SK-N-SH (cell line): ENCODE data around the gene CEP78. TPM values are rescaled to one million over a fixed set of nuclear protein-coding genes. Genes with fewer than 3 reads are reported as not detected.

Source experiments
- CTCF ChIA-PET: fragments of 300-600, 350-600 bp; formaldehyde crosslinking; extraction: SDS; loops from one replicate; lab custom pipeline; 2021; lab: Yijun Ruan, JAX
- POLR2A ChIA-PET: fragments of 350-600 bp; sonication (Branson Sonifier 250); formaldehyde crosslinking; extraction: SDS; loops from one replicate; lab custom pipeline; 2020; ENCODE audit warnings: antibody characterized with exemption, inconsistent platforms; lab: Yijun Ruan, JAX
- DNase-seq: peaks from one replicate; pipeline ENCODE4 v3.0.0; 2012
- H2AFZ ChIP-seq: fragments of 200-600 bp; sonication (generic); 2 replicates; pipeline ENCODE4 v1.8.1; 2016; ENCODE audit warnings: antibody characterized with exemption, mild to moderate bottlenecking, low read depth
- H3F3A ChIP-seq: fragments of 200-600 bp; sonication (generic); replicated peaks from 2 replicates; pipeline ENCODE3; 2016; ENCODE audit warnings: antibody characterized with exemption, mild to moderate bottlenecking; ENCODE audit not compliant: insufficient read depth
- H3K27ac ChIP-seq, 2 experiments: fragments of 200-500 bp in 1 of 2; fragments of 200-600 bp in 1 of 2; sonication (Bioruptor generic) in 1 of 2; sonication (generic), shearing (Covaris generic) in 1 of 2; 2 replicates each; pipeline versions ENCODE4 v1.5.1 to v1.6.1; 2014 to 2016; ENCODE audit warnings: low read depth in 2 of 2, inconsistent platforms in 1 of 2, low read length in 1 of 2, mild to moderate bottlenecking in 1 of 2, mixed read lengths in 1 of 2
- H3K27me3 ChIP-seq: fragments of 200-600 bp; sonication (generic), shearing (Covaris generic); 2 replicates; pipeline ENCODE4 v1.6.1; 2016; ENCODE audit warnings: mixed run types; ENCODE audit not compliant: insufficient read depth
- H3K36me3 ChIP-seq, 2 experiments: fragments of 200-500 bp in 1 of 2; fragments of 200-600 bp in 1 of 2; sonication (Bioruptor generic) in 1 of 2; sonication (generic) in 1 of 2; replicated peaks in 1 of 2; 2 replicates each; pipeline versions ENCODE3 to v1.5.1; 2014 to 2016; ENCODE audit warnings: low read length in 1 of 2, mild to moderate bottlenecking in 1 of 2; ENCODE audit not compliant: insufficient read depth in 2 of 2, control insufficient read depth in 1 of 2
- H3K4me1 ChIP-seq, 2 experiments: fragments of 200-500 bp in 1 of 2; fragments of 200-600 bp in 1 of 2; sonication (Bioruptor generic) in 1 of 2; sonication (generic), shearing (Covaris generic) in 1 of 2; 2 replicates each; pipeline versions ENCODE4 v1.5.1 to v1.6.1; 2014 to 2016; ENCODE audit warnings: low read depth in 1 of 2, low read length in 1 of 2, mixed run types in 1 of 2; ENCODE audit not compliant: insufficient read depth in 2 of 2, control insufficient read depth in 1 of 2
- H3K4me2 ChIP-seq: fragments of 200-600 bp; sonication (generic), shearing (Covaris generic); 2 replicates; pipeline ENCODE4 v1.6.1; 2017; ENCODE audit warnings: mixed run types
- H3K4me3 ChIP-seq, 2 experiments: fragments of 200-500 bp in 1 of 2; fragments of 200-600 bp in 1 of 2; sonication (Bioruptor generic) in 1 of 2; sonication (generic), shearing (Covaris generic) in 1 of 2; 2 replicates each; pipeline versions ENCODE4 v1.5.1 to v1.8.1; 2014 to 2016; ENCODE audit warnings: low read depth in 2 of 2, inconsistent platforms in 1 of 2, low read length in 1 of 2, mild to moderate bottlenecking in 1 of 2, mixed read lengths in 1 of 2, moderate library complexity in 1 of 2
- H3K79me2 ChIP-seq: fragments of 200-600 bp; sonication (generic); 2 replicates; pipeline ENCODE4 v1.8.1; 2017; ENCODE audit warnings: mild to moderate bottlenecking; ENCODE audit not compliant: insufficient read depth
- H3K9ac ChIP-seq: fragments of 200-600 bp; sonication (generic); 2 replicates; pipeline ENCODE4 v1.6.1; 2017; ENCODE audit warnings: mixed run types
- H3K9me2 ChIP-seq: fragments of 200-600 bp; sonication (generic); 2 replicates; pipeline ENCODE4 v1.6.1; 2017; ENCODE audit warnings: mixed run types
- H3K9me3 ChIP-seq: fragments of 200-600 bp; sonication (generic); 2 replicates; pipeline ENCODE4 v1.6.1; 2017; ENCODE audit warnings: mixed run types, mild to moderate bottlenecking, moderate library complexity
- H4K20me1 ChIP-seq: fragments of 200-600 bp; sonication (generic); 2 replicates; pipeline ENCODE4 v1.6.1; 2017; ENCODE audit warnings: mild to moderate bottlenecking, mixed run types; ENCODE audit not compliant: insufficient read depth
- CHD2 ChIP-seq: fragments of 150-350 bp; IDR thresholded peaks from 2 replicates; pipeline ENCODE4 v1.6.1; 2018; ENCODE audit warnings: low read length; ENCODE audit not compliant: partially characterized antibody
- EP300 ChIP-seq, 2 experiments: IDR thresholded peaks; 2 replicates each; pipeline versions ENCODE4 v1.4.0 to v1.6.1; 2012; ENCODE audit warnings: borderline replicate concordance in 1 of 2, low read depth in 1 of 2, low read length in 1 of 2
- FOSL2 ChIP-seq: IDR thresholded peaks from 2 replicates; pipeline ENCODE4 v1.4.0; 2012; ENCODE audit warnings: low read depth, mild to moderate bottlenecking, moderate library complexity, borderline replicate concordance
- FOXJ3 ChIP-seq: sonication (generic); formaldehyde crosslinking; IDR thresholded peaks from 2 replicates; pipeline ENCODE4 v1.5.1; 2020; ENCODE audit warnings: mild to moderate bottlenecking, missing genetic modification reagents
- GATA2 ChIP-seq: sonication (generic); formaldehyde crosslinking; IDR thresholded peaks from 2 replicates; pipeline ENCODE4 v1.5.0; 2020; ENCODE audit warnings: mild to moderate bottlenecking, missing genetic modification reagents
- JUND ChIP-seq: IDR thresholded peaks from 2 replicates; pipeline ENCODE4 v1.4.0; 2012
- MEF2A ChIP-seq: IDR thresholded peaks from 2 replicates; pipeline ENCODE4 v1.4.0; 2012; ENCODE audit warnings: low read depth, borderline replicate concordance
- POLR2AphosphoS5 ChIP-seq: IDR thresholded peaks from 2 replicates; pipeline ENCODE4 v1.6.1; 2012; ENCODE audit warnings: low read depth, low read length
- RAD21 ChIP-seq: IDR thresholded peaks from 2 replicates; pipeline ENCODE4 v1.6.1; 2012; ENCODE audit warnings: mild to moderate bottlenecking, low read length
- RFX5 ChIP-seq: IDR thresholded peaks from 2 replicates; pipeline ENCODE4 v1.6.1; 2012; ENCODE audit warnings: mild to moderate bottlenecking, improper control_type of control experiment, low read length
- RXRA ChIP-seq: IDR thresholded peaks from 2 replicates; pipeline ENCODE4 v1.4.0; 2012; ENCODE audit warnings: low read depth, mild to moderate bottlenecking, borderline replicate concordance
- SIN3A ChIP-seq: IDR thresholded peaks from 2 replicates; pipeline ENCODE4 v1.6.1; 2012; ENCODE audit warnings: low read depth, mild to moderate bottlenecking, low read length, moderate library complexity, borderline replicate concordance
- SMC3 ChIP-seq: IDR thresholded peaks from 2 replicates; pipeline ENCODE4 v1.6.1; 2012; ENCODE audit warnings: low read depth, low read length, improper control_type of control experiment
- YY1 ChIP-seq: IDR thresholded peaks from 2 replicates; pipeline ENCODE4 v1.4.0; 2012; ENCODE audit warnings: low read depth, mild to moderate bottlenecking
- WGBS: methylation state at CpG from one replicate; pipeline ENCODE4 v1.1.6; 2017; ENCODE audit warnings: low lambda C conversion rate; 5-methylcytosine and 5-hydroxymethylcytosine counted together
- polyA plus RNA-seq, 3 experiments: library from polyadenylated mRNA; depleted of rRNA; stranded (reverse); fragments of >200 nt; gene quantifications; 2 replicates each; pipeline ENCODE4 v1.2.3, GENCODE V29; 2012
- TF ChIP-seq, protein P1 (sequence below): fragments of 200-600 bp; sonication (generic); IDR thresholded peaks from 2 replicates; pipeline ENCODE4 v1.6.1; 2017; ENCODE audit warnings: antibody characterized with exemption, mild to moderate bottlenecking, moderate library complexity

Gene CEP78
- polyA plus RNA-seq, 1 of the 3 experiments (the other 2 are of a cell fraction): 6.2 TPM

- no peaks in the 10 kb centered on the region for H4K20me1 ChIP-seq
- no peak overlapping the region for H3K27ac ChIP-seq
- H3F3A ChIP-seq: peaks cover 6% of the 10 kb centered on the region
- H3K9me3 ChIP-seq: no peaks in the 10 kb centered on the region
- H3K36me3 ChIP-seq: peaks cover 10 to 32% of the 10 kb centered on the region in 2 experiments
- H3K79me2 ChIP-seq: no peaks in the 10 kb centered on the region
- WGBS: under 1% methylated on average over 2 of the region's 2 CpGs
- ChIA-PET POLR2A (no interaction called here), CTCF (interaction anchor here (0.6 to 6.5 kb wide), 16 partner anchors 9 to 1768 kb away, joined by 3 to 82 read pairs (median 4); no protein-coding TSS in a partner anchor)
- DNase-seq: peak; percentile 40
- H3K4me1 ChIP-seq: no peaks in the 10 kb centered on the region; a peak in 1 of 4 replicates
- H3K4me3 ChIP-seq: no peak overlapping the region; a peak in 1 of 4 replicates
- H3K27me3 ChIP-seq: no peaks in the 10 kb centered on the region
- H3K9ac ChIP-seq: no peak overlapping the region
- H2AFZ ChIP-seq: no peak overlapping the region
- no peak overlapping the region for H3K4me2 ChIP-seq
- H3K9me2 ChIP-seq: no peaks in the 10 kb centered on the region
- TF ChIP-seq SIN3A: no peak
- TF ChIP-seq RAD21: peak; percentile 80
- TF ChIP-seq MEF2A: no peak
- TF ChIP-seq YY1: no peak
- no peak for TF ChIP-seq FOXJ3 (CRISPR knock-in tag)
- TF ChIP-seq, protein P1, sequence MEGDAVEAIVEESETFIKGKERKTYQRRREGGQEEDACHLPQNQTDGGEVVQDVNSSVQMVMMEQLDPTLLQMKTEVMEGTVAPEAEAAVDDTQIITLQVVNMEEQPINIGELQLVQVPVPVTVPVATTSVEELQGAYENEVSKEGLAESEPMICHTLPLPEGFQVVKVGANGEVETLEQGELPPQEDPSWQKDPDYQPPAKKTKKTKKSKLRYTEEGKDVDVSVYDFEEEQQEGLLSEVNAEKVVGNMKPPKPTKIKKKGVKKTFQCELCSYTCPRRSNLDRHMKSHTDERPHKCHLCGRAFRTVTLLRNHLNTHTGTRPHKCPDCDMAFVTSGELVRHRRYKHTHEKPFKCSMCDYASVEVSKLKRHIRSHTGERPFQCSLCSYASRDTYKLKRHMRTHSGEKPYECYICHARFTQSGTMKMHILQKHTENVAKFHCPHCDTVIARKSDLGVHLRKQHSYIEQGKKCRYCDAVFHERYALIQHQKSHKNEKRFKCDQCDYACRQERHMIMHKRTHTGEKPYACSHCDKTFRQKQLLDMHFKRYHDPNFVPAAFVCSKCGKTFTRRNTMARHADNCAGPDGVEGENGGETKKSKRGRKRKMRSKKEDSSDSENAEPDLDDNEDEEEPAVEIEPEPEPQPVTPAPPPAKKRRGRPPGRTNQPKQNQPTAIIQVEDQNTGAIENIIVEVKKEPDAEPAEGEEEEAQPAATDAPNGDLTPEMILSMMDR: peak; percentile 75
- TF ChIP-seq FOSL2: no peak
- peak; percentile 47; the same call in 1 of the 2 replicates for TF ChIP-seq SMC3
- TF ChIP-seq GATA2: no peak
Observed at GRCh38 chr9:78261403-78262001, 25.6 kb downstream of the CEP78 start.

- CTCF ChIA-PET: interaction anchor here (0.8 to 6.5 kb wide), 6 partner anchors 10 to 108 kb away, joined by 3 to 82 read pairs (median 5); no protein-coding TSS in a partner anchor
- no peaks in the 10 kb centered on the region for H3K79me2 ChIP-seq
- H3K27me3 ChIP-seq: no peaks in the 10 kb centered on the region
- no peaks in the 10 kb centered on the region; a peak in 1 of 4 replicates for H3K4me1 ChIP-seq
- H3K4me3 ChIP-seq: no peak overlapping the region
- 88% methylated on average over 2 of the region's 2 CpGs for WGBS
- no peak for DNase-seq
- POLR2A ChIA-PET: no interaction called here
- no peak overlapping the region for H3K27ac ChIP-seq
- no peak overlapping the region for H3K4me2 ChIP-seq
- peaks cover 22 to 36% of the 10 kb centered on the region in 2 experiments for H3K36me3 ChIP-seq
- no peak overlapping the region for H2AFZ ChIP-seq
- no peaks in the 10 kb centered on the region for H3K9me3 ChIP-seq
- peaks cover 6% of the 10 kb centered on the region for H3F3A ChIP-seq
- no peaks in the 10 kb centered on the region for H3K9me2 ChIP-seq
- no peaks in the 10 kb centered on the region for H4K20me1 ChIP-seq
- no peak for TF ChIP-seq RFX5
- TF ChIP-seq GATA2: no peak
- TF ChIP-seq POLR2AphosphoS5: no peak
- no peak for TF ChIP-seq CHD2
- TF ChIP-seq, protein P1: no peak
- no peak for TF ChIP-seq YY1
- no peak for TF ChIP-seq RXRA
- TF ChIP-seq EP300 (IDR thresholded peaks at IDR 0.05; ENCODE audit: borderline replicate concordance in 1 of 2, low read depth in 1 of 2, low read length in 1 of 2): no peak
- TF ChIP-seq JUND: no peak
- no peak overlapping the region for H3K9ac ChIP-seq
Observed at GRCh38 chr9:78262655-78263054, 26.8 kb downstream of the CEP78 start.
